Right lobe of liver (tissue), 6 donors: Measurements from ENCODE around the gene AGTPBP1. TPM values are rescaled to one million over a fixed set of nuclear protein-coding genes. Genes with fewer than 3 reads are reported as not detected.
A peak's percentile ranks its signal among the peaks of the same experiment; 100 is the strongest.

Experiments used
- ATAC-seq, 4 donors: fragments of 200-7000 bp; cut with Tn5 transposase; one replicate each; pipeline ENCODE4 v1.9.1; 2020; ENCODE audit warnings: mild to moderate bottlenecking in 4 of 4, moderate library complexity in 4 of 4
- DNase-seq, 3 donors: peaks; one replicate each; pipeline ENCODE4 v3.0.0-alpha.2; 2020
- H3K27ac ChIP-seq, 3 donors: fragments of 200-600 bp; one replicate each; pipeline ENCODE4 v1.8.0; 2022
- H3K27me3 ChIP-seq, 2 donors: fragments of 200-600 bp; one replicate each; pipeline ENCODE4 v1.8.0; 2022
- H3K36me3 ChIP-seq, 4 donors: fragments of 200-600 bp; sonication (generic) in 1 of 4; one replicate each; pipeline versions ENCODE4 v1.5.1 to v1.8.0; 2017 to 2022; ENCODE audit warnings: control low read depth in 1 of 4
- H3K4me1 ChIP-seq, 4 donors: fragments of 200-600 bp; sonication (generic) in 1 of 4; one replicate each; pipeline versions ENCODE4 v1.5.1 to v1.8.0; 2017 to 2022; ENCODE audit warnings: control low read depth in 1 of 4
- H3K4me3 ChIP-seq, 3 donors: fragments of 200-600 bp; one replicate each; pipeline ENCODE4 v1.8.0; 2022
- H3K9me3 ChIP-seq, 4 donors: fragments of 200-600 bp; sonication (generic) in 1 of 4; one replicate each; pipeline versions ENCODE4 v1.5.1 to v1.8.0; 2017 to 2022; ENCODE audit warnings: control low read depth in 1 of 4
- POLR2A ChIP-seq: fragments of 450-650 bp; IDR thresholded peaks from one replicate; pipeline ENCODE4 v1.6.1; 2017; ENCODE audit warnings: antibody characterized with exemption, mild to moderate bottlenecking
- WGBS: methylation state at CpG from one replicate; pipeline ENCODE4 v1.1.6; 2018; ENCODE audit warnings: low coverage, low lambda C conversion rate; ENCODE audit not compliant: insufficient coverage; ENCODE audit errors: missing lambda C conversion rate; 5-methylcytosine and 5-hydroxymethylcytosine counted together
- intact Hi-C, 2 donors: fragments of 100-400 bp; cut with DNase I; formaldehyde crosslinking; loops; one replicate each; pipeline versions ENCODE4 v1.11.2 to v1.14.1; 2022
- total RNA-seq, 6 experiments: library from RNA; depleted of rRNA in 2 of 6; stranded (reverse); fragments of >200 nt in 2 of 6; fragmentation: NEBNext Ultra II Directional in 3 of 6; extraction: Animal tissue kit (Norgen Biotek cat#: 25700) in 3 of 6; gene quantifications; one replicate each; pipeline versions ENCODE4 v1.1.0 to v1.2.4, GENCODE V29; 2016 to 2023
- TF ChIP-seq, protein P1 (sequence below), 4 donors: fragments of 200-600 bp in 3 of 4; fragments of 450-650 bp in 1 of 4; IDR thresholded peaks; one replicate each; pipeline versions ENCODE4 v1.5.1 to v1.8.0; 2016 to 2022; ENCODE audit warnings: antibody characterized with exemption in 4 of 4, mild to moderate bottlenecking in 2 of 4
- donor health status: DM: no; HTN: yes; CAD: no.
- donor health status: DM: no; HTN: no; CAD: no.
- donor health status: DM: no; HTN: no; CAD: no.
- donor health status: DM: no; HTN: yes; CAD: no.
- donor health status: DM: no; HTN: yes; CAD: no.

Gene AGTPBP1
- total RNA-seq, 6 experiments from 2014 or later = 5.1 to 7.7 (median 6.5) TPM

DNA sequence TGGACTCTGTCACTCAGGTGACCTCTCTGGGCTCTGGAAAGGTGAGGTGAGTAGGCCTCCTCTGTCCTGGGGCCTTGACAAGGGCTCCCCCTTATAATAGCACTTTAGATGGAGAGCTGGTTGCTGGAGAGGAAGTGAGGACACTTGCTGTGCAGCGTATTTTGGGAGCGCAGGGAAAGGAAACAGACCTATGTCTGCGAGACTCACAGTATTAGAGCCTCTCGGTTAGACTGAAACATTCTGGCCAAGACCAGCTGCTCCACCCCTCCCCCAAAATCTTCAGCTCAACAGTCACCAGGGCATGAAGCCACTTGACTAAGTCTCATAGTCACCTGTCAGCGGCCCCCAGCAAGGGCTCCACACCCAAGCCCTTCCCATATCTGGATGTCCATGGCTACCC lies 213.6 kb downstream of the AGTPBP1 start:
- no peak for DNase-seq
- intact Hi-C loops = no loop called here

DNA sequence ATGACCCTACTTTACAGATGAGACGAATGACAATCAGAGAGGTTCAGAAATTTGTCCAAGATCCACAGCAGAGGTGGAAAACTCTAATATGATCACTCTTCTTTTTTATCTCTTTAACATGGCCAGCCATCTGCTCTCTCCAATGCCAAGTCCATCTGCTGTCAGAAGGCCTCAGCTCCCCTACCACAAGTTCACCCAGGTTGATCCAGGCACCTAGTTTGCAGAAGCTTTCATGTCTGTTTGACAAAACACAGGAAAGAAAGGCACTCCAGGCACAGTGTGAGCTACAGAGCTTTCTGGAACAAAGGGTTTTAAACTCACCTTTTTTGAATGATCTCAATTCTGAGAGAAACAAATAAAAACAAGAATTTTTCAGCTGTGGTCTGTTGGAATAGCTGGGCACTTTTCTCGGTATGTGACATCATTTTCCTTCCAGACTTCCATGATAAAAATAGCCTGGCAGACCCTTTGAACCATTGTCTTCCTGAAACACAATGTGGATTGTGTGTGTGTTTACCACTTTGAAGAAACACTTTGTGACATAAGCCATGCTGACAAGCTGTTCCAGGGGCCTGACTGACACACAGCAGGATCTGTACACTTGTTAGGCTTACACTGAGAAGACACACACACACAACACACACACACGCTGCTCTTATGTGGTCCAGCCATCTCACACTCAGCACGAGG lies 214.3 kb downstream of the AGTPBP1 start:
- WGBS = 35% methylated on average over 4 of the region's 4 CpGs
- H3K36me3 ChIP-seq = no peaks in the 10 kb centered on the region
- no peaks in the 10 kb centered on the region for H3K9me3 ChIP-seq
- H3K4me1 ChIP-seq = no peaks in the 10 kb centered on the region
- ATAC-seq (peak in 3 of 4 donors; percentile 39 to 67 (median 65)), DNase-seq (no peak)
- no peak overlapping the region for H3K4me3 ChIP-seq
- TF ChIP-seq, protein P1, sequence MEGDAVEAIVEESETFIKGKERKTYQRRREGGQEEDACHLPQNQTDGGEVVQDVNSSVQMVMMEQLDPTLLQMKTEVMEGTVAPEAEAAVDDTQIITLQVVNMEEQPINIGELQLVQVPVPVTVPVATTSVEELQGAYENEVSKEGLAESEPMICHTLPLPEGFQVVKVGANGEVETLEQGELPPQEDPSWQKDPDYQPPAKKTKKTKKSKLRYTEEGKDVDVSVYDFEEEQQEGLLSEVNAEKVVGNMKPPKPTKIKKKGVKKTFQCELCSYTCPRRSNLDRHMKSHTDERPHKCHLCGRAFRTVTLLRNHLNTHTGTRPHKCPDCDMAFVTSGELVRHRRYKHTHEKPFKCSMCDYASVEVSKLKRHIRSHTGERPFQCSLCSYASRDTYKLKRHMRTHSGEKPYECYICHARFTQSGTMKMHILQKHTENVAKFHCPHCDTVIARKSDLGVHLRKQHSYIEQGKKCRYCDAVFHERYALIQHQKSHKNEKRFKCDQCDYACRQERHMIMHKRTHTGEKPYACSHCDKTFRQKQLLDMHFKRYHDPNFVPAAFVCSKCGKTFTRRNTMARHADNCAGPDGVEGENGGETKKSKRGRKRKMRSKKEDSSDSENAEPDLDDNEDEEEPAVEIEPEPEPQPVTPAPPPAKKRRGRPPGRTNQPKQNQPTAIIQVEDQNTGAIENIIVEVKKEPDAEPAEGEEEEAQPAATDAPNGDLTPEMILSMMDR (IDR thresholded peaks at IDR 0.05) = no peak
- no peak for TF ChIP-seq POLR2A
- intact Hi-C loops = no loop called here
- H3K27me3 ChIP-seq = peaks cover 0 to 4% of the 10 kb centered on the region in 2 donors
- H3K27ac ChIP-seq = peak overlapping the region; percentile 11 to 65 (median 33)

More for the DNA sequence above, 213.6 kb downstream of the AGTPBP1 start:
- WGBS = 36% methylated on average over 4 of the region's 5 CpGs
- TF ChIP-seq POLR2A = no peak
- TF ChIP-seq, protein P1 (IDR thresholded peaks at IDR 0.05) = no peak
- ATAC-seq = peak; percentile 5 to 36 (median 24)
- H3K27ac ChIP-seq = peak overlapping the region; percentile 3 to 65 (median 33)
- H3K27me3 ChIP-seq = no peaks in the 10 kb centered on the region
- H3K4me3 ChIP-seq = no peak overlapping the region
- H3K4me1 ChIP-seq = no peaks in the 10 kb centered on the region
- H3K36me3 ChIP-seq = no peaks in the 10 kb centered on the region
- H3K9me3 ChIP-seq = no peaks in the 10 kb centered on the region

DNA sequence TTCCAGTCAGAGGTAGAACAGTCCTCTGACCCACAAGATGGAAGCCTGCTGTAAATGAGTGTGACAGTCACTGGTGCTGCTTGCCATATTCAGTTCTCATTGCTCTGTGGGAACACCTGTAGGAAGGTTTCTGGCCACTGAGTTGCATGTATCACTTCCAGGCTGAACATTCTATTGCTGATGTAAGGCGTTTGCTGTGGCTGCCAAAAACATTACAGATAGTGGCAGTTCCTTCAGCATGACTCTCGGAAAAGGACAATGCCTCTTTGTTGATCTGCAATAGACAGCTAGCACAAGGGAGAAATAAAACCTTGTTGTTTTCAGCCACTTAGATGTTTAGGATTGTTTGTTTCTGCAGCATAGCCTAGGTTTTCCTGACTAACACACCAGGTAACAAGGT lies 217.2 kb downstream of the AGTPBP1 start:
- H3K9me3 ChIP-seq = no peaks in the 10 kb centered on the region
- peaks cover 0 to 5% of the 10 kb centered on the region in 2 donors for H3K27me3 ChIP-seq
- no peak overlapping the region for H3K27ac ChIP-seq
- no peaks in the 10 kb centered on the region for H3K4me1 ChIP-seq
- intact Hi-C loops = no loop called here
- no peaks in the 10 kb centered on the region for H3K36me3 ChIP-seq
- ATAC-seq = no peak
- H3K4me3 ChIP-seq = no peak overlapping the region
- 63% methylated on average over 2 of the region's 2 CpGs for WGBS
- no peak for TF ChIP-seq POLR2A
- TF ChIP-seq, protein P1 (IDR thresholded peaks at IDR 0.05) = no peak
- no peak for DNase-seq

DNA sequence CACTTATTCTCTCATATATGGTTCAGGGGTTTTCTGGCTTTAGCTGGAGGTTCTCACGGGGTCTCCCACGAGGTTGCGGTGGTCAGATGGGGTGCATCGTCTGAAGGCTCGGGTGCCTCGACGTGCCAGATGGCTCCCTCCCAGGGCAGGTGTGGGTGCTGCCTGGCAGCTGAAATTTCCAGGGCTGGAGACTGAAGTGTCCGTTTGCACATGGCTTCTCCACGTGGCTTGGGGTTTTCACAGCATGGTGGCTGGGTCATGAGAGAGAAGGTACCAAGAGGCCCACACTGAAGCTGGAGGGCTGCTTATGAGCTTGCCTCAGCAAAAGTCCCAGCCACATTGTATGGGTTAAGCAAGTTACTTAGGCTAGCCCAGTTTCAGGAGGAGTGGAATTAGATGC lies 218.6 kb downstream of the AGTPBP1 start:
- no peak for TF ChIP-seq POLR2A
- TF ChIP-seq, protein P1 (IDR thresholded peaks at IDR 0.05) = no peak
- ATAC-seq (no peak), DNase-seq (no peak)
- H3K27me3 ChIP-seq = peaks cover 0 to 5% of the 10 kb centered on the region in 2 donors
- intact Hi-C loops = no loop called here
- peak overlapping the region in 1 of 3 donors; percentile 26 for H3K4me3 ChIP-seq
- no peaks in the 10 kb centered on the region for H3K36me3 ChIP-seq
- whole genome bisulfite sequencing = 42% methylated on average over 8 of the region's 9 CpGs
- H3K4me1 ChIP-seq = no peaks in the 10 kb centered on the region
- no peaks in the 10 kb centered on the region for H3K9me3 ChIP-seq
- H3K27ac ChIP-seq = peak overlapping the region in 1 of 3 donors; percentile 15
